Hepatocyte (in vitro differentiated cells): ENCODE results near the gene NEDD1. TPM values are rescaled to one million over a fixed set of nuclear protein-coding genes. Genes with fewer than 3 reads are reported as not detected.

Experiments
- DNase-seq: peaks from one replicate; pipeline ENCODE4 v3.0.0-alpha.2; 2016; ENCODE audit warnings: low spot score
- H2AFZ ChIP-seq: fragments of 200-600 bp; sonication (generic); 2 replicates; pipeline ENCODE4 v1.6.0; 2016; ENCODE audit warnings: antibody characterized with exemption, mild to moderate bottlenecking
- H3K27ac ChIP-seq: fragments of 200-600 bp; sonication (generic); 2 replicates; pipeline ENCODE4 v1.5.1; 2016; ENCODE audit warnings: mild to moderate bottlenecking
- H3K27me3 ChIP-seq: fragments of 200-600 bp; sonication (generic); 2 replicates; pipeline ENCODE4 v1.6.1; 2016
- H3K36me3 ChIP-seq: fragments of 200-600 bp; sonication (generic); replicated peaks from 2 replicates; pipeline ENCODE4 v1.5.1; 2016; ENCODE audit warnings: low read depth; ENCODE audit not compliant: insufficient read depth
- H3K4me1 ChIP-seq: fragments of 200-600 bp; sonication (generic); 2 replicates; pipeline ENCODE4 v1.5.1; 2016; ENCODE audit warnings: mild to moderate bottlenecking, moderate library complexity; ENCODE audit not compliant: insufficient read depth
- H3K4me2 ChIP-seq: fragments of 200-600 bp; sonication (generic); 2 replicates; pipeline ENCODE4 v1.6.0; 2016
- H3K4me3 ChIP-seq: fragments of 200-600 bp; sonication (generic); 2 replicates; pipeline ENCODE4 v1.5.1; 2016; ENCODE audit warnings: mild to moderate bottlenecking
- H3K79me2 ChIP-seq: fragments of 200-600 bp; sonication (generic); 2 replicates; pipeline ENCODE4 v1.6.0; 2017; ENCODE audit warnings: mild to moderate bottlenecking
- H3K9me2 ChIP-seq: fragments of 200-600 bp; sonication (generic); replicated peaks from 2 replicates; pipeline ENCODE4 v1.6.0; 2017; ENCODE audit warnings: mild to moderate bottlenecking; ENCODE audit not compliant: insufficient read depth
- H3K9me3 ChIP-seq: fragments of 200-600 bp; sonication (generic); 2 replicates; pipeline ENCODE4 v1.5.1; 2016; ENCODE audit warnings: low read depth, mild to moderate bottlenecking
- H4K20me1 ChIP-seq: fragments of 200-600 bp; sonication (generic); 2 replicates; pipeline ENCODE4 v1.6.0; 2016; ENCODE audit warnings: mild to moderate bottlenecking; ENCODE audit not compliant: insufficient read depth, poor library complexity, severe bottlenecking
- EZH2 ChIP-seq: fragments of 200-600 bp; sonication (generic); IDR thresholded peaks from 2 replicates; pipeline ENCODE4 v1.6.1; 2016; ENCODE audit warnings: antibody characterized with exemption, mild to moderate bottlenecking, borderline replicate concordance
- EZH2phosphoT487 ChIP-seq: fragments of 200-600 bp; sonication (generic); IDR thresholded peaks from one replicate; pipeline ENCODE4 v1.6.1; 2018; ENCODE audit warnings: antibody characterized with exemption, mild to moderate bottlenecking, low read depth, moderate library complexity; ENCODE audit not compliant: unreplicated experiment, severe bottlenecking
- WGBS: methylation state at CpG from one replicate; pipeline ENCODE4 v1.1.6; 2016; ENCODE audit warnings: low lambda C conversion rate; ENCODE audit errors: missing lambda C conversion rate; 5-methylcytosine and 5-hydroxymethylcytosine counted together
- polyA plus RNA-seq: library from polyadenylated mRNA; unstranded; fragments of >200 nt; fragmentation: Nextera tagmentation; extraction: Ambion mirVana; gene quantifications from 2 replicates; pipeline ENCODE4 v1.2.1, GENCODE V29; 2016
- total RNA-seq: library from RNA; depleted of rRNA; stranded (reverse); fragments of >200 nt; gene quantifications from 2 replicates; pipeline ENCODE4 v1.2.3, GENCODE V29; 2014
- TF ChIP-seq, protein P1 (sequence below): fragments of 200-600 bp; sonication (generic); IDR thresholded peaks from 2 replicates; pipeline ENCODE4 v1.5.1; 2016; ENCODE audit warnings: antibody characterized with exemption, mild to moderate bottlenecking; ENCODE audit not compliant: poor library complexity

NEDD1 gene
- total and polyA plus RNA-seq, 2 experiments from 2014 or later: 17.6 to 34.7 TPM

- Histone ChIP-seq H3K4me2 (no peak overlapping the region), H3K9me3 (no peaks in the 10 kb centered on the region), H2AFZ (no peak overlapping the region), H3K36me3 (no peaks in the 10 kb centered on the region), H3K27ac (no peak overlapping the region), H3K79me2 (no peaks in the 10 kb centered on the region), H4K20me1 (no peaks in the 10 kb centered on the region), H3K27me3 (peaks cover 2% of the 10 kb centered on the region), H3K4me3 (no peak overlapping the region), H3K9me2 (no peaks in the 10 kb centered on the region), H3K4me1 (no peaks in the 10 kb centered on the region)
- no peak for DNase-seq
- no peak for TF ChIP-seq EZH2phosphoT487
- TF ChIP-seq, protein P1, sequence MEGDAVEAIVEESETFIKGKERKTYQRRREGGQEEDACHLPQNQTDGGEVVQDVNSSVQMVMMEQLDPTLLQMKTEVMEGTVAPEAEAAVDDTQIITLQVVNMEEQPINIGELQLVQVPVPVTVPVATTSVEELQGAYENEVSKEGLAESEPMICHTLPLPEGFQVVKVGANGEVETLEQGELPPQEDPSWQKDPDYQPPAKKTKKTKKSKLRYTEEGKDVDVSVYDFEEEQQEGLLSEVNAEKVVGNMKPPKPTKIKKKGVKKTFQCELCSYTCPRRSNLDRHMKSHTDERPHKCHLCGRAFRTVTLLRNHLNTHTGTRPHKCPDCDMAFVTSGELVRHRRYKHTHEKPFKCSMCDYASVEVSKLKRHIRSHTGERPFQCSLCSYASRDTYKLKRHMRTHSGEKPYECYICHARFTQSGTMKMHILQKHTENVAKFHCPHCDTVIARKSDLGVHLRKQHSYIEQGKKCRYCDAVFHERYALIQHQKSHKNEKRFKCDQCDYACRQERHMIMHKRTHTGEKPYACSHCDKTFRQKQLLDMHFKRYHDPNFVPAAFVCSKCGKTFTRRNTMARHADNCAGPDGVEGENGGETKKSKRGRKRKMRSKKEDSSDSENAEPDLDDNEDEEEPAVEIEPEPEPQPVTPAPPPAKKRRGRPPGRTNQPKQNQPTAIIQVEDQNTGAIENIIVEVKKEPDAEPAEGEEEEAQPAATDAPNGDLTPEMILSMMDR: no peak
- no peak for TF ChIP-seq EZH2
- WGBS: 94% methylated on average over 4 of the region's 4 CpGs
Observed at GRCh38 chr12:96902076-96902475, 5.0 kb upstream of the NEDD1 start.

- H3K4me1 ChIP-seq: no peaks in the 10 kb centered on the region
- WGBS: 83% methylated on average over 9 of the region's 9 CpGs
- peak overlapping the region; percentile 91 for H3K4me2 ChIP-seq
- H3K36me3 ChIP-seq: no peaks in the 10 kb centered on the region
- no peaks in the 10 kb centered on the region for H4K20me1 ChIP-seq
- DNase-seq: no peak
- TF ChIP-seq, protein P1: no peak
- TF ChIP-seq EZH2phosphoT487 (no peak), EZH2 (no peak)
- no peaks in the 10 kb centered on the region for H3K9me3 ChIP-seq
- no peaks in the 10 kb centered on the region for H3K9me2 ChIP-seq
- H3K79me2 ChIP-seq: peaks cover 37% of the 10 kb centered on the region
- peak overlapping the region; percentile 99 for H2AFZ ChIP-seq
- peak overlapping the region; percentile 89 for H3K27ac ChIP-seq
- H3K27me3 ChIP-seq: no peaks in the 10 kb centered on the region
- peak overlapping the region; percentile 92 for H3K4me3 ChIP-seq
Observed at GRCh38 chr12:96906498-96906848, 584 bp upstream of the NEDD1 start.

- Histone ChIP-seq H3K4me2 (peak overlapping the region; percentile 91), H3K9me2 (no peaks in the 10 kb centered on the region), H2AFZ (peak overlapping the region; percentile 99), H4K20me1 (no peaks in the 10 kb centered on the region), H3K27me3 (no peaks in the 10 kb centered on the region), H3K36me3 (no peaks in the 10 kb centered on the region), H3K4me1 (no peaks in the 10 kb centered on the region), H3K9me3 (no peaks in the 10 kb centered on the region), H3K27ac (peak overlapping the region; percentile 89), H3K79me2 (peaks cover 41% of the 10 kb centered on the region), H3K4me3 (peak overlapping the region; percentile 92)
- no peak for TF ChIP-seq EZH2phosphoT487
- TF ChIP-seq, protein P1: no peak
- no peak for TF ChIP-seq EZH2
- peak; percentile 33 for DNase-seq
- 9% methylated on average over 23 of the region's 23 CpGs for WGBS
Observed at GRCh38 chr12:96907671-96908422, 790 bp downstream of the NEDD1 start.
